Endothelial cell of hepatic sinusoid (primary cell): ENCODE results near the gene VDAC1.
"Not testable (repeated sequence)": the region's sequence is repeated elsewhere in the genome, so short reads cannot be mapped to it uniquely, and the experiment has no call there.

Experiments used
- in situ Hi-C: cut with HindIII; loops from 2 replicates; pipeline ENCODE4 v1.10.0; 2017; ENCODE audit warnings: low sequenced_read_pairs

VDAC1 gene

GRCh38 chr5:133944263-133945185 lies 60.3 kb downstream of the VDAC1 start:
- in situ Hi-C loops = no loop called here

- in situ Hi-C loops = no loop called here
Observed at GRCh38 chr5:133943475-133943817, 61.3 kb downstream of the VDAC1 start.

GRCh38 chr5:133942614-133943474 lies 61.9 kb downstream of the VDAC1 start:
- in situ Hi-C loops = no loop called here

GRCh38 chr5:133941456-133942196 lies 63.1 kb downstream of the VDAC1 start:
- in situ Hi-C loops = no loop called here

- in situ Hi-C loops = no loop called here
Observed at GRCh38 chr5:133939668-133940067, 65.1 kb downstream of the VDAC1 start.

- in situ Hi-C loops = no loop called here
Observed at GRCh38 chr5:133938929-133939328, 65.8 kb downstream of the VDAC1 start.

- in situ Hi-C loops = no loop called here
Observed at GRCh38 chr5:133938039-133938821, 66.5 kb downstream of the VDAC1 start.

GRCh38 chr5:133937628-133938027 lies 67.1 kb downstream of the VDAC1 start:
- in situ Hi-C loops = not testable (repeated sequence)

GRCh38 chr5:133936651-133937015 lies 68.1 kb downstream of the VDAC1 start:
- in situ Hi-C loops = no loop called here

GRCh38 chr5:133935991-133936650 lies 68.7 kb downstream of the VDAC1 start:
- in situ Hi-C loops = not testable (repeated sequence)

- in situ Hi-C loops = no loop called here
Observed at GRCh38 chr5:133935667-133935940, 69.2 kb downstream of the VDAC1 start.

GRCh38 chr5:133934822-133935666 lies 69.7 kb downstream of the VDAC1 start:
- in situ Hi-C loops = no loop called here

- in situ Hi-C loops = no loop called here
Observed at GRCh38 chr5:133934311-133934710, 70.5 kb downstream of the VDAC1 start.

- in situ Hi-C loops = no loop called here
Observed at GRCh38 chr5:133933670-133934295, 71.0 kb downstream of the VDAC1 start.

- in situ Hi-C loops = no loop called here
Observed at GRCh38 chr5:133933169-133933509, 71.6 kb downstream of the VDAC1 start.

- in situ Hi-C loops = no loop called here
Observed at GRCh38 chr5:133932441-133933168, 72.2 kb downstream of the VDAC1 start.

GRCh38 chr5:133931546-133931945 lies 73.2 kb downstream of the VDAC1 start:
- in situ Hi-C loops = no loop called here

GRCh38 chr5:133930813-133931090 lies 74.0 kb downstream of the VDAC1 start:
- in situ Hi-C loops = no loop called here
